GM19455 (cell line): ENCODE measurements around the gene RASAL2.
"Not testable (repeated sequence)": the region's sequence is repeated elsewhere in the genome, so short reads cannot be mapped to it uniquely, and the experiment has no call there.

Experiments used
- ATAC-seq: cut with Tn5 transposase; IDR thresholded peaks from one replicate; pipeline ENCODE4 v1.9.1; 2021; ENCODE audit not compliant: unreplicated experiment

Gene RASAL2

DNA sequence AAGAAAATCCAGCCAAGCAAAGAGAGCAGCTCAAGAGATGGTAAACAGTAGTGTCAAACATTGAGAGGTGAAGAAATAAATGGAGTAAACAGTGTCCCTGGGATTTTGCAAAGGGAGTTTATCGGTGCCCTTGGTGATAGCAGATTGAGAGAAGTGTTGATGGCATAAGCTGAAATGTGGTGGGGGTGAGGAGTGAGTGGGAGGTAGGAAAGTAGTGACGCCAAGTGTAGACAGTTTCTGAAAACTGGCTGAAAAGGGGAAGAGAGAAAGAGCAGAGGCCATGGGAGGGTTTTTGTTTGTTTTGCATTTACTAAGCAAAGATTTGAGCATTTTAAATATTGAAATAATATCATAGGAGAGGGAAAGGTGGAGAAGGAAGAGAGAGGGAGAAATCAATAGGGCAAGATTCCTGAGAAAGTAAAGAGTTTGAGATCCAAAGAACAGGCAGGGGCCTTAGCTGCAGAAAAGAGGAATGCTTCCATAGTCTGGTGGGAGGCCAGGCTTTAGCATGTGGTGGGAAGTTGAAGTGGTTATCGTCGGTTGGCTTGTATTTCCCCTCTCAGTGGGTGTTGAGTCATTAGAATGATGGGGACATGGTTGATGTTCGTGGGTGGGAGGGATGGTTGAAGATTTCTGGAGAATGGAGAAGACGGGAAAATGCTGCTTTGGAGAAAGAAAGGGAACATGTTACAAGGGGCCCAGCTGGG is 26.8 kb upstream of the RASAL2 start:
- peak; percentile 95 for ATAC-seq

DNA sequence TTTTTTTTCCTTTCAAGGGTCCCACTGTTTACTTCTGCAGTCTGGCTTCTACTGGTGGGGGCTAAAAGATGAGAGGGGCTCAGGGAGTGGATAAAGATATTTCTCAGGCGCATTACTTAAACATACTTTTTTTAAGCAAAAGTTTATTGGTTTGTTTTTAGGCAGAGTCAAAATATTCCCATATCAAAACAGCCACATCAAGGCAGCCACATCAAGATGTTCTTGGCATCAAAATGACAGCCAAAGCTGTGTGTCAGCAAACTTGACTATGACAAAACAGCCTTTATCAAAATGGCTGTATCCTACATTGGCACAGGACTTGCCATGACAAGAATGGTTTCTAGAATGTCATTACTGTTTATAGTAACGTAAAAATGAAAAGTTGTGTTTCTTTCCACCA is 22.1 kb upstream of the RASAL2 start:
- ATAC-seq = no peak

DNA sequence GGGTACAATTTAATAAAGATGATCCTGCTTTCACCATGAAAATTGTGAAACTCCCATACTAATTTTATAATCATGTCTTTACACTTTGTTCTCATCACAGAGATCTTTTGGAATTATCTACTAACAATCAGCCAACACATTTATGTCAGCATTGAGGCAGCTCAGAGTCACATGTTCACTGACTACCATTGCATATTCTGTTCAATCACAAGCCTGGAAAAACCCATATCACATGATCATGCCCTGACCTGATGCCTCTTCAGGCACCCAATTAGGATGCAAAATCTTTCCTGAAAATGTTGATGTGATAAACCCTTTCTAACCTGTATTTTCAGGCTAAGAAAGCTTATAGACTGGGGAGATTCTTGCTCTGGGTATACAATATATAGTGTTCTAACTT is 21.6 kb upstream of the RASAL2 start:
- no peak for ATAC-seq

DNA sequence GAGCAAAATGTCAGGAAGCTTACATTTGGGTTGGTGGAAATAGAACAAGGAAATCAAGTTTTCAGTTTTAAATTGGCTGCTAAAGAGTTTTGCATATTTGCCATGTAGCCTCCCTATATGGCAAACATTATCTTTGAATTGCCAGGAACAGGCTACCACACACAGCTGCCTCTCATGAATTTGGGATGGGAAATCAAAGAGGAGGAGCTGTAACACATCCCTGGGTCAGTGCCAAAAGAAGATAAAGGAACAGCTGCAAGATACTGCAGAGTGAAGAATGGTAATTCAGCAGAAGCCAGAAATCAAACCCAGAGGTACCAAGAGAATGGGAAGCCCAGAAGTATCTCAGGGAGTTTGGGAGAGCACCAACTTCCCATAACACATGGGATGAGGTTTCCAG is 18.6 kb upstream of the RASAL2 start:
- ATAC-seq = no peak

DNA sequence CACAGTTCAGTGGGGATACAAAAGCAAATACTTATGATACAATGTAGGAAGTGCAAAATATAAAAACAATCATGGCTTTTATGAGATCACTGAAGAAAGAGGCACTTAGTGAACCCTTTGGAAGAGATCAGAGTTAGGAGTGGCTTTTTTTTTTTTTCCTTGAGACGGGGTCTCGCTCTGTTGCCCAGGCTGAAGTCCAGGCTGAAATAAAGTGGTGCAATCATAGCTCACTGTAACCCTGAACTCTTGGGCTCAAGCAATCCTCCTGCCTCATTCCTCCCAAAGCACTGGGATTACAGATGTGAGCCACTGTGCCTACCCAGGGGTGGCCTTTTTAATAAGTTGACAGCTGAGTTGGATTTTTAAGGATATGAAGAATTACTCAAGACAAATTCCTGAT is 17.3 kb upstream of the RASAL2 start:
- no peak for ATAC-seq

DNA sequence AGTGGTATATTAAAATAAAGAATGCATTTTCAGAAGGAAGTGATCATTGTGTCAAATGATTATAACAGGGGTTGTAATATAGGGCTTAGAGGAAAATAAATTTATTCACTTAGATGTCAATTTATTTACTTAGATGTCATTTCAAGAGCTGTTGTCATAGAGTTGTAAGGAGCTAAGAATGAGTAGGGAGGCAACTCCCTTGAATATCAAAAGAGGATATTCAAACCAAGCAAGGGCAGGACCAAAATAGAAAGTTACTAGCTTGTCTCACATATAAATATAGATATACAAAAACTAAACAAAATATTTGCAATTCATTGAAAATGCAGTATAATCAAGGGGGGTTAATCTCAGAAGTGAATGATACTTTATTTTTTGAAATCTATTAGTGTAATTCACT is 16.0 kb upstream of the RASAL2 start:
- ATAC-seq = no peak

DNA sequence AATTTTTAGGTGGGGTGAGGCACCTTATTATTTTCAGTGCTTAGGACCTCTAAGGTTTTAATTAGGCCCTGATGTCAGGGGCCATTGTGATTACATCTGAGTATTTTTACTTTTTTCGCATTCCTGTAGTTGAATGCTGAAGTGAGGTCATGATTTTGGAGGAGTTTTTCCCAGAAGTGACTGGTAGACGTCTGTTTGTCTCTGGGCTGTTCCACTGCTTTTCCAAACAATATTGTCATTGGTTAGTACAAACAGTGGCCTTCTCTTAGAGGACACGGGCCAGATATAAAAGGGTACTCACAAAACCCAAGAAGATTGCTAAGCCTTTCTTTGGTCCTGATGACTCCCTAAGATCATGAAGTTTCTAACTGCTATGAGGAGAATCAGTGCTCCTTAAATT is 7.6 kb upstream of the RASAL2 start:
- no peak for ATAC-seq

DNA sequence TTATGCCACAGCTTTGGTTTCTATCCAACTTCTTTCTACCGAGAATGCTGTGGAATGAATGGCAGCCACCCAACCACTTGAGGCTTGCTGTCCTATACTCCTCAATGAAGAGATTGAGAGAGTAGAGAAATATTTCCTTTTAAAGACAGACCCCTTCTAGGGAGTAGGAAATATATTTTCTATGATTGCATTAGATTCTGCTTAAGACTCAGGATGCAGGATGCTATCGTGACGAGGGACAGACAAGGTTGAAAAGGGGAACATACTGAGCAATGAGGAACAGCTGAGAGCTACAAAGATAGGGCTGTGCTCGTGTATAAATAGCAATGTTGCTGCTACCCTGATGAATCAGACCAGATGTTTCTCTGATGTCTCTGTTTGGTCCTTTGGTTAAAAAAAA is 7.1 kb upstream of the RASAL2 start:
- no peak for ATAC-seq

DNA sequence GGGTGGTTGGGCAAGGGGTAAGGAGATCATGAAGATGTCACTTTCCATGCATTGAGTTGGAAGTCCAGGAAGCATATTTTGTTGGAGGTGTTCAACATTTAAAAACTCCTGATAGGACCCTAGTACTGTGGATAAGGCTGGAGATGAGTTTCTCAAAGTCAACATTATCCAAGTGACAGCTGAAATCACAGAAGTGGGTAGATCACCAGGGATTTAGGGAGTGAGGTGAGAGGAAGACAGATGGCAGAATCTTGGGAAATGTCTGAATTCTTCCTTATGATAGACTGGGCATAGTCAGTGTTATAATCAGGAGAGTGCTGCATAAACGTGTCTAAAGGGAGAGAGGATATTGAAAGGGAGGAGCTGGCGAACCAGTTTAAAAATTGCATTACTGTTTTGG is 5.3 kb upstream of the RASAL2 start:
- ATAC-seq = no peak

DNA sequence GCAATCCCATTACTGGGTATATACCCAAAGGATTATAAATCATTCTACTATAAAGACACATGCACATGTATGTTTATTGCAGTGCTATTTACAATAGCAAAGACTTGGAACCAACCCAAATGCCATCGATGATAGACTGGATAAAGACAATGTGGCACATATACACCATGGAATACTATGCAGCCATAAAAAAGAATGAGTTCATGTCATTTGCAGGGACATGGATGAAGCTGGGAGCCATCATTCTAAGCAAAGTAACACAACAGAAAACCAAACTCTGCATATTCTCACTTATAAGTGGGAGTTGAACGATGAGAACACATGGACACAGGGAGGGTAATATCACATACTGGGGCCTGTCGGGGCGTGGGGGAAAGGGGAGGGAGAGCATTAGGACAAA is 2.5 kb upstream of the RASAL2 start:
- ATAC-seq = not testable (repeated sequence)

DNA sequence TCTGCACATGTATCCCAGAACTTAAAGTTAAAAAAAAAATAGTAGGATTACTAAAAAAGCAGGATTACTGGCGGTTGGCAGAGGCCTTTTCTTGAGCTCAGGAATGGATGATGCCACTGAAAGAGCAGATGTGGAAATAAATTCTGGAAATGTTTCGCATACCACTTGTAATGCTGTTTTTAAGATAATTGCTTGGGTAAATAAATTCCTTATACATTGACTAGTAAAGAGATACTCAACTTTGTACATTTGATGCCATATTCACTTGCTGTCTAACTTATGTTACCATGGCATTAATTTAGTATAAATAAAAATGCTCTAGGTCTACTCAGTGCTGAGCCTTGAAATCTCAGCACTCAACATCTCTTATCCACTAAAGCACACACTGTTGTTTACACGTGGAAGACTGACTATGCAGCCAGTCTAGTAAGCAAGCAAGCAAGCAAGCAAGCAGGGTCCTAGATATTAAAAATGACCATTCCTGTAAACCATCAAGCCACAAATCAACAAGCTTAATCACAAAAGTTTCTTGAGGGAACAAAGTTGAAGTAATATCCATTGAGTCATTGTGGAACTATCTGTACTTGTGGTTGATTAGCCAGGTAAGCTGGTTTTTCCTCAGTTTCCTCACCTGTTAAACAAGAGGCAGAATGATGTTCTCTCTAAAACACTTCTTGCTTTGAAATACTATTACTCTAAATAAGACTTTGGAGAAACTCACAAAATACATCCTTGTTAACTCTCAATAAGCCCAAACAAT is 1.7 kb upstream of the RASAL2 start:
- ATAC-seq = no peak

DNA sequence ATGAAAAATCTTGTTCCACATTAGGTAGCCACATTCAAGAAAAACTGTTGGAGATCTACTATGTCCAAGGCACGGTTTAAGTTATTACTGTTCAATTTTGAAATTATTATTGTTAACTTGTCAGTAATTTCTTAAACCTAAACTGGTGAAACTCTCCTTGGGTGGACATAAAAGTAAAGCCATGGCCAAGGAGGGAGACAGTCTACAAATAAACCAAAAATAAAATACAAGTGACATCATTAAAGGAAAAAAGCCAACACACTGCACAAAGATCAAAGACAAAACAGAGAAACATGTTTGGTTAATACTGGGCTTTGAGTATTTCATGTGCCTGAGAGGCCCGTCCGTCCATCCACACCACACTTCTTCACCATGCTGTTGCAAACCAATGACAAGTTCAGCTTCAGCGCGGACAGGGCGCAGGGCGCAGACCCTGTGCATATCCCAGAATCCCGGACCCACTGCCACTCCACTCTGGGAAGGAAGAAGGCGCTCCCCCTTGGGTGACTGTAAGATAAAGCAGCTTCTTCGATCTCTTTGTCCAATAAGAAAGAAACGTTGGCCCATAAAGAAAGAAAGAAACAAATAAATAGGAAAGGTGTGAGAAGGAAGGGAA is 918 bp upstream of the RASAL2 start:
- ATAC-seq = no peak

DNA sequence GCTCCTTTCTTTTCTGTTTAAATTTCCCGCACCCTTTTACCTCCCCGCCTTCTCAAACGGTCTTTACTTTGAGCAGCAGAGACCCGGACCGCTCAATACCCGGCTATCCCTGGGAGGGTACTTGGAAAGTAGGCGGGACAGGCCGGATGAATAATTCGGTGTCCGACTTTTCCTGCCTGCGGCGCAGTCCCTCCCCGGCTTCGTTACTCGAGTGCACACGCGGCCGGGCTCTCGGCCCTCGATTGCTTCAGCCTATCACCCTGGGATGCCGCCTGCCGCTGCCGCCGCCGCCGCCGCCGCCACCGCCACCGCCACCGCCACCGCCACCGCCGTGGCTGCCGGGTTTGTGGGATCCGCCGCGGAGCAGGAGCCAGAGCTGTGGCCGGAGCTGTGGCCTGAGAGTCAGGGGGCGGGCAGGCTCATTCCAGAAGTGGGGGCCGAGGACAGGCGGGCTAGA is 382 bp upstream of the RASAL2 start:
- peak; percentile 74 for ATAC-seq

DNA sequence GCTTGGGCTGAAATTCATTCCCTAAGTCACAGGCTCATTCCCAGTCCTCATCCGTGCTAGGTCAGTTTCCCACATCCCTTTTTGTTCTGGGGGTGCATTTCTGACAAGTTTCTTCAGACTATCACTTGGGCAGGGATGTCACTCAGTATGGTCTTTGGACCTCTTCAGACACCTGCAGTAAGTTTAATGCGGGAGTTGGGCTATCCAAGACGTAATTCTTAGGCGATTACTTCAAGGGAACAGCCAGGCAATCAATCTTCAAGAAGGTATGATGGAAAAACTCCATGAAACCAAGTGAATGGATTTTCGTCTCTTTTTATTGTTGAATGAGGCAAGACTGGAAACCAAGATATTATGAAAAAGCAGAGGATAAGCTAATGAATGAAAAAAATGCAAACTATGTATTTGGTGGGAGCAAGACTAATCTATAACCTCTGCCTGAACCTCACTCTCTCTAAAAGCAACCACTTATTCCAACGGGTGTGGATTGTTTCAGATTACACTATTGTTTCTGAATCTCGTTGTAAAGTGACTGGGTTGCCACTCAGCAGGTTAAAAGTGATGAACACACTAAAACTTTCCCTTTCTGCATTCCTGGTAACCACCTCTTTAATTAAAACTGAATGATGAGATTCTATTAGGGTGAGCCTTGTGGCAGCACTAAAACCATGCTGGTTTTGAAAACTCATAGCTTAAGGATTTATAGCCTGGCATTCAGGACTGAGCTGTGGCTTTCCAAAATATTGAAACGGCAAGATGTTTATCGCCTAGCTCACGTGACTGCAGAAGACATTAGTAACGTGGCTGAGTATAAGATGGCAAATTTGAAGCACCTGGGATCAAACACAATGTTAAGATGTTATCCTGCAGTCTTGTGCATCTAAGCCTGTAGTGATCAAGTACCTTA is 1.1 kb downstream of the RASAL2 start:
- ATAC-seq = no peak

DNA sequence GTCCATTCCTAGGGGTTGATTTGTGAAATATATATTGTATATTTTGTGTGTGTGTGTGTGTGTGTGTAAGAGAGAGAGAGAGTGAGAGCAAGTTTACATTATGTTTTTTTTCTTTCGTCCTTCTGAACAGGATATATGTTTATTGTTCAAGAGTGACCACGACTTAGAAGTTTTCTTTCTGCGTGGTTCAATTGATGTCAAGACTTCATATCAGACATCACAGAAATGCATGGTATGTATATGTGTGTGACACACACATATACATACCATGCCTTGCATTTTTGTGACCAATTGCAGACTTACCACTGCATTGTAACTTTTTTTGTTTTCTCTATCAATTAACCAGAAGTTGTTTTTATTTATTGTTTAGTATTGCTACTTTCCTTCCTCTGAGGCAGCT is 2.5 kb downstream of the RASAL2 start:
- ATAC-seq = no peak

DNA sequence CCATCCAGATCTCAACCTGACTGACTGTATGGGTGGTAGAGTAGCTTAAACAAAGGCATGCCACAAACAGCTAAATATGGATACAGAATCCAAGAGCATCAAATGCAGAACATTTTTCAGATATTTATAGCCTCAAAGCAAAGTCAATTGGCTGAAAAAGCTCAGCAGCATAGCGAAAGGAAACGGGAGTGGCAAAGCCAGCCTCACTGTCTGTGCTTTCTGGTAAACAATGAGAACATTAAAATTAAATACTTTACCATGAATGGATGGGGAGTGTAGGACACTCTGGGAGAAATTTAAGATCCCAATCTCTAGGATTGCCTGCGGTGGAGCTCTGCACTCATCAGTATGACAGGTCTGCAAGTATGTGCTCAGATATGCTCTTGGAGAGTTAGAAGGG is 4.4 kb downstream of the RASAL2 start:
- no peak for ATAC-seq

DNA sequence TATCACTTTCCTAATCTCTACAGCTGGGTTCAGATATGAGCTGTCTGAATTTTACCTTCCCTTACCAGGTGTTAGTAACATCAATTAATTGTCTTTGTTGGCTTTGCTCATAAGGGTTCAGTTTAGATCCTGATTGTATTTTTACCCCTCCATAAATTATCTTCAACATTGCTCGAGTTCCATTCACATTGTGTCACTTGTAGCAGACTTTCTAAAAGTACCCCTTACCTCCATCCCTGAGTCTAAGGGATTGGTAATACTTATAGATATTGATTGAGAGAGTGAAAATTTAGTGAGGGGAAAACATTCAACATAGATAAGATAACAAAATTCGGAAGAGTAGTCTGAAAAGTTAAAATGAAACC is 7.3 kb downstream of the RASAL2 start:
- ATAC-seq = no peak

DNA sequence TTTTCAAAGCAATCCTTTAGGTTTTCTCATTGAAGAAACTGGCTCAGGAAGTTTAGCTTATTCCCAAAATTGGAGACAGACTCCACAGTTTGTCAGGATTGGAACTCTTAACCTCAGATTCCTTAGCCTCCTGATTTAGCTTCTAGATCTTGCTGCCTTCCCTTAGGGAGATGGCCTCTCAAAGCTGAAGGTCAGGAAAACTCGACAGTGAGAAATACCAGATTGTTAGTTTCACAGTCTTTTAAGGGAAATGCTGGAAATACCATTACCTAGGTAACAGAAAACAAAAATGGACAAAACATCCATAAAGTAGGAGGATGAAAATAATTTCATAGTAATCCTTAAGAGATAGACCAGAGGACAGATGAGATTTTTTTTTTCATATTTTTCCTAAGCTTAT is 7.8 kb downstream of the RASAL2 start:
- no peak for ATAC-seq

DNA sequence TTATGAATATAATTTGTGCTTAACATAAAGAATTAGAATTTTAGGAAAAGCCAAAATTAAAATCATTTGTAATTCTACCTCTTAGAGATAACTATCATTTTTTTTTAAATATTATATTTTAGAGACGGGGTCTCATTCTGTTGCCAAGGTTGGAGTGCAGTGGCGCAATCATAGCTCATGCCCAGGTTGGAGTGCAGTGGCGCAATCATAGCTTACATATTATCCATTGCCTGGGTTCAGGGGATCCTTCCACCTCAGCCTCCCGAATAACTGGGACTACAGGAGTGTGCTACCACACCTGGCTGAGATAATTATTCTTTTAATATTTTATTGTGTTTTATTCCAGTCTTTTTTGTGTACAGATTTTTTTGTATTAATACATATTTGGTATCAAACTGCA is 8.3 kb downstream of the RASAL2 start:
- no peak for ATAC-seq

DNA sequence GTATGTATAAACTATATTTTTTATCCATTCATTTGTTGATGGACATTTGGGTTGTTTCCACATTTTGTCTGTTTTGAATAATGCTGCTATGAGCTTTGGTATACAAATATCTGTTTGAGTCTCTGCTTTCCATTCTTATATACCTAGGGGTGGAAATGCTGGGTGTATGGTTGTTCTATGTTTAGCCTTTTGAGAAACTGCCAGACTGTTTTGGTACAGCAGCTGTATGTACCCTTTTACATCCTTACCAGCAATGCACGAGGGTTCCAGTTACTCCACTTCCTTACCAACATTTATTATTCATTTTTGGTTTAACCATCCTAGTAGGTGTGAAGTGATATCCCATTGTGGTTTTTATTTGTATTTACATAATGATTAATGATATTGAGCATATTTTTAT is 13.9 kb downstream of the RASAL2 start:
- ATAC-seq = no peak
